Smooth muscle cell (in vitro differentiated cells): Measurements from ENCODE around the gene KIDINS220. TPM values are rescaled to one million over a fixed set of nuclear protein-coding genes. Genes with fewer than 3 reads are reported as not detected.

Source experiments
- DNase-seq: peaks from one replicate; lab custom pipeline; 2025; ENCODE audit not compliant: unreplicated experiment; lab: John Stamatoyannopoulos, UW
- H2AFZ ChIP-seq: fragments of 200-600 bp; sonication (generic); 2 replicates; pipeline ENCODE4 v1.6.0; 2016; ENCODE audit warnings: antibody characterized with exemption, low read depth, mild to moderate bottlenecking
- H3F3A ChIP-seq: fragments of 200-600 bp; sonication (generic); 2 replicates; pipeline ENCODE4 v1.6.0; 2017; ENCODE audit warnings: antibody characterized with exemption, low read depth
- H3K27ac ChIP-seq: fragments of 200-600 bp; sonication (generic); 2 replicates; pipeline ENCODE4 v1.5.1; 2016; ENCODE audit warnings: low read depth, mild to moderate bottlenecking
- H3K27me3 ChIP-seq: fragments of 200-600 bp; sonication (generic); 2 replicates; pipeline ENCODE4 v1.6.1; 2016; ENCODE audit warnings: low read depth, mild to moderate bottlenecking
- H3K36me3 ChIP-seq: fragments of 200-600 bp; sonication (generic); 2 replicates; pipeline ENCODE4 v1.5.1; 2016; ENCODE audit warnings: low read depth
- H3K4me1 ChIP-seq: fragments of 200-600 bp; sonication (generic); 2 replicates; pipeline ENCODE4 v1.5.1; 2016; ENCODE audit warnings: low read depth
- H3K4me2 ChIP-seq: fragments of 200-600 bp; sonication (generic); 2 replicates; pipeline ENCODE4 v1.6.0; 2016; ENCODE audit warnings: mild to moderate bottlenecking
- H3K4me3 ChIP-seq: fragments of 200-600 bp; sonication (generic); 2 replicates; pipeline ENCODE4 v1.5.1; 2016; ENCODE audit warnings: mild to moderate bottlenecking
- H3K79me2 ChIP-seq: fragments of 200-600 bp; sonication (generic); 2 replicates; pipeline ENCODE4 v1.6.0; 2016; ENCODE audit warnings: low read depth, mild to moderate bottlenecking
- H3K9ac ChIP-seq: fragments of 200-600 bp; sonication (generic); 2 replicates; pipeline ENCODE4 v1.6.0; 2016; ENCODE audit warnings: low read depth
- H3K9me3 ChIP-seq: fragments of 200-600 bp; sonication (generic); replicated peaks from 2 replicates; pipeline ENCODE4 v1.5.1; 2016; ENCODE audit warnings: low read depth
- H4K20me1 ChIP-seq: fragments of 200-600 bp; sonication (generic); 2 replicates; pipeline ENCODE4 v1.6.0; 2016; ENCODE audit warnings: low read depth
- WGBS: methylation state at CpG from one replicate; pipeline ENCODE4 v1.1.7; 2016; ENCODE audit warnings: low lambda C conversion rate; 5-methylcytosine and 5-hydroxymethylcytosine counted together
- polyA plus RNA-seq: library from polyadenylated mRNA; unstranded; fragments of >200 nt; fragmentation: Nextera tagmentation; extraction: Ambion mirVana; gene quantifications from 2 replicates; pipeline ENCODE4 v1.2.1, GENCODE V29; 2016
- total RNA-seq: library from RNA; depleted of rRNA; stranded (reverse); fragments of >200 nt; gene quantifications from 2 replicates; pipeline ENCODE4 v1.2.3, GENCODE V29; 2014
- TF ChIP-seq, protein P1 (sequence below): fragments of 200-600 bp; sonication (generic); IDR thresholded peaks from 2 replicates; pipeline ENCODE4 v1.5.1; 2017; ENCODE audit warnings: borderline replicate concordance, mild to moderate bottlenecking, antibody characterized with exemption; ENCODE audit not compliant: insufficient read depth, poor library complexity, severe bottlenecking

The KIDINS220 gene
- total and polyA plus RNA-seq, 2 experiments from 2014 or later, result 17.8 to 54.9 TPM

- peak overlapping the region; percentile 2 for H3K27ac ChIP-seq
- no peaks in the 10 kb centered on the region for H3F3A ChIP-seq
- H3K4me1 ChIP-seq, result no peaks in the 10 kb centered on the region
- H3K36me3 ChIP-seq, result no peaks in the 10 kb centered on the region
- TF ChIP-seq, protein P1, sequence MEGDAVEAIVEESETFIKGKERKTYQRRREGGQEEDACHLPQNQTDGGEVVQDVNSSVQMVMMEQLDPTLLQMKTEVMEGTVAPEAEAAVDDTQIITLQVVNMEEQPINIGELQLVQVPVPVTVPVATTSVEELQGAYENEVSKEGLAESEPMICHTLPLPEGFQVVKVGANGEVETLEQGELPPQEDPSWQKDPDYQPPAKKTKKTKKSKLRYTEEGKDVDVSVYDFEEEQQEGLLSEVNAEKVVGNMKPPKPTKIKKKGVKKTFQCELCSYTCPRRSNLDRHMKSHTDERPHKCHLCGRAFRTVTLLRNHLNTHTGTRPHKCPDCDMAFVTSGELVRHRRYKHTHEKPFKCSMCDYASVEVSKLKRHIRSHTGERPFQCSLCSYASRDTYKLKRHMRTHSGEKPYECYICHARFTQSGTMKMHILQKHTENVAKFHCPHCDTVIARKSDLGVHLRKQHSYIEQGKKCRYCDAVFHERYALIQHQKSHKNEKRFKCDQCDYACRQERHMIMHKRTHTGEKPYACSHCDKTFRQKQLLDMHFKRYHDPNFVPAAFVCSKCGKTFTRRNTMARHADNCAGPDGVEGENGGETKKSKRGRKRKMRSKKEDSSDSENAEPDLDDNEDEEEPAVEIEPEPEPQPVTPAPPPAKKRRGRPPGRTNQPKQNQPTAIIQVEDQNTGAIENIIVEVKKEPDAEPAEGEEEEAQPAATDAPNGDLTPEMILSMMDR, result no peak
- H4K20me1 ChIP-seq, result no peaks in the 10 kb centered on the region
- H3K9me3 ChIP-seq, result no peaks in the 10 kb centered on the region
- DNase-seq, result no peak
- H3K79me2 ChIP-seq, result no peaks in the 10 kb centered on the region
- H3K4me2 ChIP-seq, result no peak overlapping the region
- 49% methylated on average over 2 of the region's 2 CpGs for WGBS
- H2AFZ ChIP-seq, result no peak overlapping the region
- no peak overlapping the region for H3K9ac ChIP-seq
- no peak overlapping the region for H3K4me3 ChIP-seq
- H3K27me3 ChIP-seq, result no peaks in the 10 kb centered on the region
Observed at GRCh38 chr2:8860239-8860638, 22.8 kb upstream of the KIDINS220 start.

DNA sequence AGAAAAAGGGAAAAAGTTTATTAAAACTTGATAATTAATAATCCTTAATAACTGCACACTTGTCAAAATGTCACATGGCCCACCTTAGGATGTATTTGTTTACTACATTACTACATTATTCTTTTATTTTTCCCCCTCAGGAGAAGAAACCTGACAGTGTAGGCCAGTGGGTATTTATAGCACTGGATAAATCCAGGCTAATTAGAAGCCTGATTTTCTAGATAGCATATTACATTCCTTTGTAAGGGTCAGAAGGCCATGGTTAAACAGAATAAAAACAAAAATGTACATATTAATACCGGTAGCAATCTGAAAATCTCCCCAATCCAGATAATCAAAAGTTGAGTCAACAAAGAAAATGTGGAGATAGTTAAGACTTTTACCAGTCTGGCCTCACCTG is 21.5 kb upstream of the KIDINS220 start:
- H3K27ac ChIP-seq, result no peak overlapping the region
- TF ChIP-seq, protein P1, result no peak
- WGBS, result 87% methylated on average over 1 of the region's 1 CpG

GRCh38 chr2:8858264-8858663 is 20.9 kb upstream of the KIDINS220 start:
- Histone ChIP-seq H3K9me3 (no peaks in the 10 kb centered on the region), H3F3A (no peaks in the 10 kb centered on the region), H3K4me3 (no peak overlapping the region), H3K9ac (no peak overlapping the region), H4K20me1 (no peaks in the 10 kb centered on the region), H3K27ac (peak overlapping the region; percentile 16), H3K79me2 (no peaks in the 10 kb centered on the region), H2AFZ (no peak overlapping the region), H3K4me2 (peak overlapping the region; percentile 10), H3K36me3 (no peaks in the 10 kb centered on the region), H3K27me3 (no peaks in the 10 kb centered on the region), H3K4me1 (no peaks in the 10 kb centered on the region)
- TF ChIP-seq, protein P1, result no peak
- no peak for DNase-seq
- 94% methylated on average over 7 of the region's 7 CpGs for WGBS

More for the DNA sequence above, 21.5 kb upstream of the KIDINS220 start:
- Histone ChIP-seq H3K9ac (no peak overlapping the region), H3K27me3 (no peaks in the 10 kb centered on the region), H3K36me3 (no peaks in the 10 kb centered on the region), H3K4me3 (no peak overlapping the region), H3K4me2 (no peak overlapping the region), H3F3A (no peaks in the 10 kb centered on the region), H2AFZ (no peak overlapping the region), H3K9me3 (no peaks in the 10 kb centered on the region), H4K20me1 (no peaks in the 10 kb centered on the region), H3K79me2 (no peaks in the 10 kb centered on the region), H3K4me1 (no peaks in the 10 kb centered on the region)
- no peak for DNase-seq

DNA sequence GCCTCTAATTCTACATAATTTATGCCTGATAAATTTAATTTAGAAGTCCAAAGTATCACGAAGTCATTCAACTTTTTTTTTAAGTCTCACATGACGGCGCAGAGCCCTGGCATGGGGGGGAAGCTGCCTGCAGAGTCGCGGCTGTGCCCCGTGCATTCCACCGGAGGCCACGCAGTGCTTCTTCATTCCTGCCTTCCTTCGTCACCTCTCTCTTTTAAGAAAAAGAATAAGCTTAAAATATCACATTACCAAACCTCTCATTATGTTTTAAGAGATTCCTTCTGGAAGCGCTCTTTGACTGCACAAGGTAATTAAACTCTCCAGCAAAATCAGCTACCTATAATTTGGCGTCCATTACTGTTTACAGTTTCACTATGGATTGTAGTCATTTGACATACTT is 20.3 kb upstream of the KIDINS220 start:
- Histone ChIP-seq H3K4me2 (peak overlapping the region; percentile 10), H3K36me3 (no peaks in the 10 kb centered on the region), H3K79me2 (no peaks in the 10 kb centered on the region), H3K4me1 (no peaks in the 10 kb centered on the region), H2AFZ (no peak overlapping the region), H3K27me3 (no peaks in the 10 kb centered on the region), H3K27ac (peak overlapping the region; percentile 16), H4K20me1 (no peaks in the 10 kb centered on the region), H3K4me3 (no peak overlapping the region), H3F3A (no peaks in the 10 kb centered on the region), H3K9me3 (no peaks in the 10 kb centered on the region), H3K9ac (no peak overlapping the region)
- WGBS, result 79% methylated on average over 11 of the region's 11 CpGs
- TF ChIP-seq, protein P1, result no peak
- DNase-seq, result no peak
